HepG2 (cell line): ENCODE measurements around the gene IKZF4. TPM values are rescaled to one million over a fixed set of nuclear protein-coding genes. Genes with fewer than 3 reads are reported as not detected.

Experiments used
- AFF4 ChIP-seq: sonication (generic); formaldehyde crosslinking; IDR thresholded peaks from 2 replicates; pipeline ENCODE4 v1.4.0; 2020; ENCODE audit warnings: missing genetic modification reagents
- HINFP ChIP-seq: sonication (generic); formaldehyde crosslinking; IDR thresholded peaks from 2 replicates; pipeline ENCODE4 v1.4.0; 2020; ENCODE audit warnings: low read depth, mild to moderate bottlenecking, missing genetic modification reagents
- HMGXB4 ChIP-seq, 2 experiments: sonication (generic) in 1 of 2; formaldehyde crosslinking in 1 of 2; IDR thresholded peaks; 2 replicates each; pipeline versions ENCODE4 v1.4.0 to v1.6.1; 2018 to 2020; ENCODE audit warnings: missing genetic modification reagents in 2 of 2, borderline replicate concordance in 1 of 2, low read depth in 1 of 2, mild to moderate bottlenecking in 1 of 2, missing biosample characterization in 1 of 2
- MED1 ChIP-seq: sonication (generic); formaldehyde crosslinking; IDR thresholded peaks from 2 replicates; pipeline ENCODE4 v1.4.0; 2020; ENCODE audit warnings: missing genetic modification reagents
- MLXIP ChIP-seq: sonication (generic); formaldehyde crosslinking; IDR thresholded peaks from 2 replicates; pipeline ENCODE4 v1.9.0; 2021; ENCODE audit warnings: missing genetic modification reagents, borderline replicate concordance
- NAIF1 ChIP-seq: sonication (generic); formaldehyde crosslinking; IDR thresholded peaks from 2 replicates; pipeline ENCODE4 v1.5.0; 2020; ENCODE audit warnings: mild to moderate bottlenecking, missing genetic modification reagents, borderline replicate concordance
- NKX3-1 ChIP-seq: sonication (generic); formaldehyde crosslinking; IDR thresholded peaks from 2 replicates; pipeline ENCODE4 v1.5.0; 2020; ENCODE audit warnings: missing genetic modification reagents
- PITX1 ChIP-seq: sonication (generic); formaldehyde crosslinking; IDR thresholded peaks from 2 replicates; pipeline ENCODE4 v1.5.1; 2020; ENCODE audit warnings: mild to moderate bottlenecking, missing genetic modification reagents
- TCF7L2 ChIP-seq: IDR thresholded peaks from 2 replicates; pipeline ENCODE4 v1.6.1; 2011; ENCODE audit warnings: mild to moderate bottlenecking, low read depth, low read length, moderate library complexity
- ZFP91 ChIP-seq: sonication (generic); formaldehyde crosslinking; IDR thresholded peaks from 2 replicates; pipeline ENCODE4 v1.9.0; 2022; ENCODE audit warnings: missing genetic modification reagents, mild to moderate bottlenecking, borderline replicate concordance
- ZNF251 ChIP-seq: sonication (generic); formaldehyde crosslinking; IDR thresholded peaks from 2 replicates; pipeline ENCODE4 v1.9.0; 2021; ENCODE audit warnings: mild to moderate bottlenecking, missing genetic modification reagents
- ZSCAN29 ChIP-seq: sonication (generic); formaldehyde crosslinking; conservative IDR thresholded peaks from 2 replicates; pipeline ENCODE4 v1.4.0; 2020; ENCODE audit warnings: mild to moderate bottlenecking, missing genetic modification reagents
- polyA plus RNA-seq, 8 experiments: library from polyadenylated mRNA; depleted of rRNA in 3 of 8; stranded (reverse) in 7 of 8; unstranded in 1 of 8; fragments of >200 nt; fragmentation: Illumina TruSeq in 4 of 8; extraction: Trizol in 4 of 8; gene quantifications; 2 replicates each; pipeline versions ENCODE4 v1.2.1 to v1.2.3, GENCODE V29; 2011 to 2016; ENCODE audit warnings: low read depth in 4 of 8, missing spikeins in 1 of 8, mixed read lengths in 1 of 8; ENCODE audit not compliant: insufficient read depth in 1 of 8
- total RNA-seq, 5 experiments: library from RNA; depleted of rRNA; stranded (reverse); fragments of >200 nt; fragmentation: Illumina TruSeq; extraction: Trizol; gene quantifications; 2 replicates each; pipeline ENCODE4 v1.2.3, GENCODE V29; 2016; ENCODE audit warnings: low read depth in 1 of 5

The IKZF4 gene
- total and polyA plus RNA-seq, 2 of the 13 experiments (the other 11 are each of a cell fraction or from before 2014, with no cell fraction given), result 0.58 to 2.2 TPM

GRCh38 chr12:56041552-56042429 is 20.9 kb downstream of the IKZF4 start, which contains the start of gene RPS26 (continued):
- TF ChIP-seq ZFP91 (CRISPR knock-in tag), result peak; percentile 84; the same call in 1 of the 2 replicates
- peak; percentile 39; the same call in 1 of the 2 replicates for TF ChIP-seq AFF4 (CRISPR knock-in tag)
- peak; percentile 90; the same call in 1 of the 2 replicates for TF ChIP-seq MLXIP (CRISPR knock-in tag)
- TF ChIP-seq ZNF251 (CRISPR knock-in tag), result no peak
- 0 out of 2 replicates have a peak, but pooled peaks have one; percentile 23 for TF ChIP-seq PITX1 (CRISPR knock-in tag)
- peak; percentile 74 for TF ChIP-seq MED1
- no peak; the same call in 1 of the 2 replicates for TF ChIP-seq NAIF1 (CRISPR knock-in tag)
- no peak for TF ChIP-seq TCF7L2
- TF ChIP-seq NKX3-1, result peak; percentile 89
- 0 out of 2 replicates have a peak, but pooled peaks have one; percentile 28 for TF ChIP-seq ZSCAN29 (CRISPR knock-in tag)
- TF ChIP-seq HMGXB4 (CRISPR knock-in tag; IDR thresholded peaks at IDR 0.05; ENCODE audit: borderline replicate concordance in 1 of 2, low read depth in 1 of 2), result peak; percentile 93 to 95
- peak; percentile 31; the same call in 1 of the 2 replicates for TF ChIP-seq HINFP
